GM10266 (cell line): ENCODE data around the gene PRDX3.
A peak's percentile ranks its signal among the peaks of the same experiment; 100 is the strongest.

ENCODE experiments used
- DNase-seq: peaks from one replicate; pipeline ENCODE4 v3.0.0; 2012; ENCODE audit errors: extremely low spot score
- CTCF ChIP-seq: IDR thresholded peaks from 2 replicates; pipeline ENCODE4 v1.5.1; 2012; ENCODE audit warnings: mild to moderate bottlenecking, low read depth; ENCODE audit not compliant: control insufficient read depth, insufficient read depth; ENCODE audit errors: missing control alignments

Gene PRDX3

GRCh38 chr10:119219871-119220270 is 41.3 kb upstream of the PRDX3 start:
- DNase-seq = no peak
- TF ChIP-seq CTCF = no peak

GRCh38 chr10:119217991-119218490 is 39.4 kb upstream of the PRDX3 start:
- no peak for TF ChIP-seq CTCF
- DNase-seq = no peak

GRCh38 chr10:119217401-119217800 is 38.8 kb upstream of the PRDX3 start:
- no peak for TF ChIP-seq CTCF

GRCh38 chr10:119216127-119216526 is 37.5 kb upstream of the PRDX3 start:
- DNase-seq = no peak
- TF ChIP-seq CTCF = no peak

More at GRCh38 chr10:119217401-119217800, 38.8 kb upstream of the PRDX3 start:
- DNase-seq = no peak

- DNase-seq = no peak
- TF ChIP-seq CTCF = no peak
These were observed 36.8 kb upstream of the PRDX3 start for GRCh38 chr10:119215371-119215770.

GRCh38 chr10:119211625-119212441 is 33.2 kb upstream of the PRDX3 start:
- DNase-seq = peak; percentile 46
- no peak for TF ChIP-seq CTCF

- DNase-seq = no peak
- TF ChIP-seq CTCF = no peak
These were observed 32.6 kb upstream of the PRDX3 start for GRCh38 chr10:119211176-119211575.
